ENCODE measurements around the gene FOSL2.

The FOSL2 gene

DNA sequence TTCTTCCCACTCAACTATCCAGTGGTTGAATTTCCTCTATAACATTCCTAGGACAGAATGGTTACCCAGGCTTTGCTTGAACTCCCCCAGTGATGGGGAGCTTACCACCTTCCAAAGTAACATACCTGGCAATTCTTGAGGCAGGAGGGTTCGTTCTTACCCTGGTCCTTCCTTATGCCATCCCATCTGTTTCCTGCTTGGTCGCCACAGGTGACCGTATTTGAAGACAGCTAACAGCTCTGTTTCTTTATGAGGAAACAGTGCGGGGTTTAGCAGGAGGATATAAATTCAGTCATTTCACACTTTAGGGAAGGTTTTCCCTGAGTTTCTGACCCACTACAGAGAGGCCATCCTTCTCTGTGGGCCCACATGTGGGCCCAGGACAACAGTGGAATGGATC lies 42.6 kb downstream of the FOSL2 start:
- no peak for DNase-seq

GRCh38 chr2:28435814-28436351 lies 43.2 kb downstream of the FOSL2 start:
- no peak for DNase-seq

GRCh38 chr2:28436525-28437051 lies 43.9 kb downstream of the FOSL2 start:
- DNase-seq, result no peak

- DNase-seq, result no peak
These were observed 44.6 kb downstream of the FOSL2 start for GRCh38 chr2:28437149-28437835.

- DNase-seq, result no peak
These were observed 45.3 kb downstream of the FOSL2 start for GRCh38 chr2:28437918-28438317.

DNA sequence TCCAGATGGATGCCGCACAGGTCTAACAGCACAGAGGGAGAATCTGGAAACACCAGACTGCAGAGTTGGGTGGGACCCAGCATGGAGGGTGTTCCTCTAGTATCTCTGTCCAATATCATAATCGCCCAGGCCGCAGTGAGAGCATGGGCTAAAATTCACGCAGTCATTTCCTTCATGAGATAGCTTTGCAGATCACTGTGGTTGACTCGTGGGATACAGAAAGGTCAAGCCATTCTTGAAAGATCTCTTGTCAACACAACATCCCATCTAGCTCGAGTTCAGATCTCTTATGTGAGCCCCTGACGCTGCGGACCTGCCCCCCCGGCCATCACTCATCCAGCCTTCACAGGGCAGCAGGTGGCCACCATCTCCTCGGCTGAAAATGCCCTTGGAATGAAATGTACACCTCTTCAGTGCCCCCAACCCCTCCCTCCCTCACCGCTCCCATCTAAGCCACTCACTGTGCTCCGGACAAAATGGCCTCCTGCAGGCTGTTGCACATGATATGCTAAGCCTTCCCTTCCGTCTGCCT lies 45.9 kb downstream of the FOSL2 start:
- DNase-seq, result no peak

DNA sequence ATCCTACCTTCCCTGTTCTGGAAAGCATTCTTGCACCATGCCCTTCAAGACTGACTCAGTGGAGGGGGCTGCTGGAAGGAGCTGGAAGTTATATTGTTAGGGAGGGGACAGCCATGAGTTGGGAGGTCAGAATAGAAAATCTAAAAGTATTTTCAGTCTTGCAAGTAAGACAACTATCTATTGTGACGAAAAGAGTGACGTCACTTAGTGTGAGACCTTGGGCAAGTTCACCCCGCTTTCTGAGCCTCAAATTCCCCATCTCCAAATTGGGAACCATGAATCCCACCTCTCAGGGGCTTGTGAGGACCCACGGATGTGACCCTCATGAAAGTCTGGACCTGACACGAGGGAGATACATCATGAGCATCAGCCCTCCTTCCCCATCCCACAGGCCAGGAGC lies 46.5 kb downstream of the FOSL2 start:
- DNase-seq, result no peak

DNA sequence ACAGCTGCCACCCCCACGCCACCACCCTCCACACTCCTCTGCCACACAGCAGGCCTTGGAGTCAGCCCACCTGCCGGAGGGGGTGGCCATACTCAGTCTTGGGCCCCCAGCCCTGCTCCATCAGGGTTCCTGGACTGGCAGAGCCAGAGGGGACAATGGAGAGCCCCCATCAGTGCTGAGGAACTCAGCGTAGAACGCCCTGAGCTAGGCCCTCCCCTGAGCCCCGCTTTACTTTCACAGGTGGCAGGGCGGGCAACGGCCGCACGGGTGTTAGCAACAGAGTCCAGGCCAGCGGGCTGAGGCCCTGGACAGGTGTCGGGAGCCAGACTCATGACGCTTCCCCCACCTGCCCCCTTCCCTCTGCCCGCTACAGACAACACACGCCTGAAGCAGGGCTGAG lies 47.1 kb downstream of the FOSL2 start:
- DNase-seq, result no peak

DNA sequence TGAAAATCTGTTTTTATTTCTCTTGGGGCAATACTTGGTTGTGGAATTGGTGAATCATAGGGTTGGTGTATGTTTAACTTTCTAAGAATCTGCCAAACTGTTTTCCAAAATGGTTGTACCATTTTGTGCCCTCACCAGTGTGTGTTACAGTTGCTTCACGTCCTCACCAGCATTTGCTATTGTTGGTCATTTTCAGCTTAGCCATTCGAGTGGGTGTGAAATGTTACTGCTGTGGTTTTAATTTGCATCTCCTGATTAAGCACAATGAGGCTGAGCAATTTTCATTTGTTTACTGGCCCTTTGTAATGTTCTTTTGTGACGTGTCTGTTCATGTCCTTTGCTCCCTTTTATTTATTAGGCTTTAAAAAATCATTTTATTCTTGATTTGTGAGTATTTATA lies 49.7 kb downstream of the FOSL2 start:
- no peak for DNase-seq

DNA sequence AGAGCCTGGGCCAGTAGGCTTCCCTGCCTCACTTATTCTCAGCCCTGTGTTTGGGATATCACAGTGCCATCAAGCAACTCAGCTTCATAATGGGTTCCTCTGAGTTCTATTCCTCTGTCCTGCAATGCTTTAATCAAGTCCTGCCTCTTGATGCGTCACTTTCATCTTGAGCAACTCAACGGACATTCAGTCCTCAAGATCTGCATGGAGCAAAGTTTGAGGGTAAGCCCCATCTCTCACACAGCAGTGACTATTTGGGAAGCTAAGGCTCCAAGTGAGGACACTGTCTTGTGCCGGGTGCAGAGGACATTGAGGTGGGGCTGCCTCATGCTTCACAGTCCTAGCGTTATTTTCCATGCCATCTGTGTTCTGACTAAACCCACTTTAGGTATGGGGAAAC lies 52.3 kb downstream of the FOSL2 start:
- no peak for DNase-seq

DNA sequence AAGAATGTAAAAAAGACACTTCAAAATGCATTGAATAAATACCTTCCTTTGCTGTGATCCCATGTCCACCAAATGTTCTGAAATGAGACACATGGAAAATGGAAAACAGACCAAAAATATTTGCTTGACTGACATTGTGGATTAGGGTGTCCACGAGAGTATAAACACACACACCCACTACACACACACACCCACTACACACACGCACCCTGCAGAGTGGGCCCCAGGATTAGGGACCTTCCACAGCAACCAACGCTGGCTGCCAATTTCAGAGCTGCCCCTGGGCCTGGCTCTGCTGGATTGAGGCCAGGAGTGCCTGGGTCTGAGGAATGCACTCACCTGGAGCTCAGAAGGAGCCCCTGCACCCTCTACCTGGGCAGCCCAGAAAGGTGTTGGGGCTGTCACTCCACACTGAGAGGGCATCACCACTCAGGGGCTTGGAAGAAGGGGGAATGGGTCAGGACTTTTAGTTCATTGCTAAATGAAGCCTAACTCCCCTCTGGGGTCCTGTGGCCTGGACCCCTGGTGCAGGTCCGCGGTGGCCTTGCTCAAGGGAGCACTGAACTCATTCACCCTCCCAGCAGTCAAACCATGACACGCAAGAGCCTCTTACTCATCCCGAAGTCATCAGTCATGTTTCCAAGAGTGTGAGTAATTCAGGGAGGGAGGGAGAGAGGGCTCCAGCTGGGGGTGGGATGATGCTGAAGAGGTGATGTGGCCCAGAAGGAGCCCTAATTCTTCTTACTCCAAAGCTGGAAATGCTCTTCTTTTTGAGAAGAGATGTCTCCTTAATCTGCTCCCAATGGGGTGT lies 53.0 kb downstream of the FOSL2 start:
- DNase-seq, result no peak

GRCh38 chr2:28446531-28446930 lies 53.9 kb downstream of the FOSL2 start:
- DNase-seq, result no peak

DNA sequence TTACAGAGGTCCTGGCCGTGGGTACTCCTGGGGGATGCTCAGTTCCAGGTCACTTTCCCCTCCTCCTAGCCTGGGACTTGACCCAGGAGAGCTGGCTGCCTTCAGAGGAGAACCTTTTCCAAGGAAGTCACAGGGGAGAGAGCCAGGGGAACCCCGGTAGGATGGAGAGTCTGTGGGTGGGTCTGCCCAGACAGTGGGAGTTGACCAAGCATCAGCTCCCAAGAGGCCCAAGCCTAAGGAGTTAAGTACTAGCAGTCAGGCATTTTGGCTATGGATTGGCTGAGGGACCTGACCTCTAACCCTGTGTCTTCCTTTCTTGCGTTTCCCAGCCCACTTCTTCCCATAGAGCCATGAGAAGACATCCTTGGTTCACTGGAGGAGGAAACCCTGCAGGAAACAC lies 54.4 kb downstream of the FOSL2 start:
- DNase-seq, result no peak

GRCh38 chr2:28447943-28448792 lies 55.5 kb downstream of the FOSL2 start:
- no peak for DNase-seq

- no peak for DNase-seq
These were observed 56.1 kb downstream of the FOSL2 start for GRCh38 chr2:28448793-28449100.

DNA sequence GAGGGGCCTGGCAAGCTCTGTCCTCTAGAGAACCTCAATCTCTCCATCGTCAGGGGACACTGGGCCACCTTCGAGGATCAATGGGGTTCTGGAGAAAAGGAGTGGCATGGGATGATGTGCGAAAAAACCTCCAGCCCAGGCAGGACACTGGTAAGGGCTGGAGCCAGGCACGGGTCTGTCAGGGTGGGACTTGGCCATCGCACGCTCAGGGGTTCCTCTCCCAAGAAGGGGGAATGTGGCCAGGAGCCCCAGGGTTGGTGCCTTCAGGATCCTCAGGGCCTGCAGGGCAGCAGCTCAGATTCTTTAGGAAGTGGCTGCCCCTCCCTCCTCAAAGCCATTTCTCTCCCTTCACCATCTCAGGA lies 56.4 kb downstream of the FOSL2 start:
- no peak for DNase-seq

- peak; percentile 81 for DNase-seq
These were observed 57.1 kb downstream of the FOSL2 start for GRCh38 chr2:28449488-28450395.

- DNase-seq, result no peak
These were observed 58.4 kb downstream of the FOSL2 start for GRCh38 chr2:28450901-28451565.

GRCh38 chr2:28451793-28452533 lies 59.3 kb downstream of the FOSL2 start:
- DNase-seq, result no peak

DNA sequence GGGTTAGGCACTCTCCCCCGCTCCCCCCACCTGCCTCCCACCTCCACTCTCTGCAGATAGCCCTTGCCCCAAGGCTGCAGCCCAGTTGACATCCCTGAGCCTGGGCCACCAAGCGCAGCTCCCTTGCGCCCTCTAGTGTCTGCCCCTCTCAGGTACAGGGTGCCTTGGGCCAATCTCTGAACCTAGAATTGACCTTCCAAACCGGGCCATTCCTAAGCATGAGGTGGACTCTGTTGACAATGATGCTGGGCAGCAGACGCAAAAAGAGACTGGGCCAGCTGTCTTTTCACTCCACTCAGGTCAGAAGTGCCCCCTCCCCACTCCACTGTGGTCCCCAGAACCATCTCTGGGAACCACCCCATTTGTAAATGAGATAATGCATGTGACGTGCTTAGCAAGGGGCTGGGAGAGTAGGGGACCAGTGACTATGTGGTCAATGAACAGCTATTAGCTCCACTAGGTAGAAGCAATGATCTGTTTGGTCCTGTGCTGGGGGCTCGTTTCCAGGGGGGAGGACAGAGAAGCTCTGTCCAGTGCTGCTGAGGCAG lies 60.0 kb downstream of the FOSL2 start:
- peak; percentile 86 for DNase-seq

Measured in activated CD4-positive, CD25-positive, alpha-beta regulatory T cell treated with anti-CD3 and anti-CD28 coated beads, Interleukin-2, amount 50 U/mL, for 72 hours (primary cell).